ENCODE data around the gene SLIT3.

Gene SLIT3

DNA sequence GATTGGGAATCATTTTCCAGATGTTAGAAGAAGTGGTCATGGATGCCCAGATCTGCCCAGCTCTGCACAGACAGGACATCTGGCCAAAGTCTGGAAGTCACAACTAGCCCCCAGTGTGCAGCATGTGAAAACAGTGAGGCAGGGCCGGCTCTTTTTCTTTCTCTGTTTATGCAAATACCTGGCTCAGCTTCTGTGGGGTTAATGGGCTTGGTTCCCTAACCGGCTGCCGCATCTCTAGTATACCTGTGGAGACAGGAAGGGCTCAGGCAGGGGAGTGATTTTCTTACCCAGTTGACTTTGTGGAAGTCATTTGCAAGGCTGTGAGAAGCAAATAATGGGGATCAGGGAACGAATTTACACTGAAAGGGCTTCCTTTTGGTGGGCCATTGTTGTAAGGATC lies 467.0 kb downstream of the SLIT3 start:
- Histone ChIP-seq H3K4me2 (ENCODE audit: low read length) (no peak overlapping the region), H3K27me3 (ENCODE audit: control insufficient read depth, insufficient read depth, low read length) (no peaks in the 10 kb centered on the region), H3K9me3 (replicated peaks; ENCODE audit: low read length) (no peaks in the 10 kb centered on the region), H3K4me1 (ENCODE audit: control insufficient read depth, insufficient read depth, low read length) (no peaks in the 10 kb centered on the region), H3K4me3 (ENCODE audit: low read length) (no peak overlapping the region), H3K9ac (ENCODE audit: low read depth, low read length) (no peak overlapping the region), H3K36me3 (ENCODE audit: insufficient read depth, low read length) (no peaks in the 10 kb centered on the region)

DNA sequence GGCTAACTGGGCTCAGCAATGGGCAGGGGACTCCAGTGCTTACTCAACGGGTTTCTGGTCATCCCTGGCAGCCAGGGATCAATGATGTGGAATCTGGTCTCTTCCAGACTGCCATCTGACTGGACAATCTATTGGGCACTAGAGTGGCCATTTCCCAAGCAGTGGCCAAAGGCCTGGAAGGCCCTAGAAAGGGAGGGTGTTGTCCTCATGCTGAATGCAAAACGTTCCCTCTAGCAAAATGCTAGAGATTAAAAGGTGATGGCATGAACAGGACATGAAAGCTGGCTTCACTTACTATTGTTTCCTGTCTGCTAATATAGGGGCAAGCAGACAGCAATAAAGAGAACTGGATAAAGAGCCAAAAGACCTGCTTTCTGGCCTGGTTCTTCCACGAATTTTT lies 467.6 kb downstream of the SLIT3 start:
- Histone ChIP-seq H3K9ac (ENCODE audit: low read depth, low read length) (no peak overlapping the region), H3K4me2 (ENCODE audit: low read length) (no peak overlapping the region), H3K4me3 (ENCODE audit: low read length) (no peak overlapping the region), H3K36me3 (ENCODE audit: insufficient read depth, low read length) (no peaks in the 10 kb centered on the region), H3K9me3 (replicated peaks; ENCODE audit: low read length) (no peaks in the 10 kb centered on the region), H3K4me1 (ENCODE audit: control insufficient read depth, insufficient read depth, low read length) (no peaks in the 10 kb centered on the region), H3K27me3 (ENCODE audit: control insufficient read depth, insufficient read depth, low read length) (no peaks in the 10 kb centered on the region)

DNA sequence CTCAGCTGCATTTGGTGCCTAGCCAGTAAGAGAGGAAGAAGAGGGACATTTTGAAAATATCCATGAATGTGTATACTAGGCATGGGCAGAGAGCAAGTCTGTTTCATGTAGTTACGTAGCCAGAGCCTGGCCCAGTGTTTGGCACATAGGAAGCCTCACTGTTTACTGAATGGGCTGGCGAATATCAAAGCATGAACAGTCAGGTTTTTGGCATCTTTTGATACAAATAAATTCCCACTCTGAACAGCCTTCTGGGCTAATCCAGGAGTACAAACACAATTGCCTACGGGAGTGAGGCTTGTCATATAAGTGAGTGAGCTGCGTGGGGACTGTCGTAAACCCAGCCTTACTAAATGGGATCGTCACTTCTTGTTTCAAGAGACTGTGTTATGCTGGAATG lies 468.6 kb downstream of the SLIT3 start:
- Histone ChIP-seq H3K27me3 (ENCODE audit: control insufficient read depth, insufficient read depth, low read length) (no peaks in the 10 kb centered on the region), H3K4me2 (ENCODE audit: low read length) (no peak overlapping the region), H3K9me3 (replicated peaks; ENCODE audit: low read length) (no peaks in the 10 kb centered on the region), H3K9ac (ENCODE audit: low read depth, low read length) (no peak overlapping the region), H3K36me3 (ENCODE audit: insufficient read depth, low read length) (no peaks in the 10 kb centered on the region), H3K4me3 (ENCODE audit: low read length) (no peak overlapping the region), H3K4me1 (ENCODE audit: control insufficient read depth, insufficient read depth, low read length) (no peaks in the 10 kb centered on the region)

DNA sequence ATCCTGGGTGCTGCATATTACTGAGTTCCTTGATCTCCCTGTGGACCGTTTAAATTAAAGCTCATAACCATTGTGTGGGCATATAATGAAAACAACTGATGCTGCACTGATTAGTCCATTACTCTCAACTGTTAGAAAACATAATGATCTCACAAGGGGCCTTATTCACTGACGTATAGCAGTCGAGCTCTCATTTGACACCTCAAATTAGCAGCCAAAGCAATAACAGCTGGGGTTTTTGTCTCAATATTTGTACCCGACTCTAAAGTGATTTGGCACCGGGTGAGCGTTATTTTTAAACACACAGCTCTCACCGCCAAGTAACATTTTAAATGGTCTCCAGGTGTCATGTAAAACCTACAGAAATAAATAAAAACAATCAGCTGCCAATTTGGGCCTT lies 469.6 kb downstream of the SLIT3 start:
- Histone ChIP-seq H3K36me3 (ENCODE audit: insufficient read depth, low read length) (no peaks in the 10 kb centered on the region), H3K9ac (ENCODE audit: low read depth, low read length) (no peak overlapping the region), H3K4me3 (ENCODE audit: low read length) (no peak overlapping the region), H3K9me3 (replicated peaks; ENCODE audit: low read length) (no peaks in the 10 kb centered on the region), H3K4me1 (ENCODE audit: control insufficient read depth, insufficient read depth, low read length) (no peaks in the 10 kb centered on the region), H3K4me2 (ENCODE audit: low read length) (no peak overlapping the region), H3K27me3 (ENCODE audit: control insufficient read depth, insufficient read depth, low read length) (no peaks in the 10 kb centered on the region)

DNA sequence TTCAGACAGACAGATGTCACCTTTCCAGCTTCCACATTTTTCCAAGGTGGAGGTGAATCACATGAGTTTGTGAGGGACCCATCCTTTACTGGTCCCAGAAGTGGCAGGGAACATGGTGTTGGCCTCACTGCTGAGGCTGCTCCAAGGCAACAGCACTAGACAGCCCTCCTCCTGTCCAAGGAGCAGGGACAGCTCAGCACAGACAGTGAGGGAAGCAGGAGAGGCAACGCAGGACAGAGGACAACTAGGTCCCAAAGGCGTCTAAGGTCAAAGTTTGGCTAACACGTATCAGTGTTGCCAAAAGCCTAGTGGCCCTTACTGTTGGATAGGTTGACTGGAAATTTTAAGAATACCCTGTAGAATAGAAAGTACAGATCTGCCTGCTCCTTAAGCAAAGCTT lies 470.1 kb downstream of the SLIT3 start:
- Histone ChIP-seq H3K9ac (ENCODE audit: low read depth, low read length) (no peak overlapping the region), H3K4me2 (ENCODE audit: low read length) (no peak overlapping the region), H3K36me3 (ENCODE audit: insufficient read depth, low read length) (no peaks in the 10 kb centered on the region)

DNA sequence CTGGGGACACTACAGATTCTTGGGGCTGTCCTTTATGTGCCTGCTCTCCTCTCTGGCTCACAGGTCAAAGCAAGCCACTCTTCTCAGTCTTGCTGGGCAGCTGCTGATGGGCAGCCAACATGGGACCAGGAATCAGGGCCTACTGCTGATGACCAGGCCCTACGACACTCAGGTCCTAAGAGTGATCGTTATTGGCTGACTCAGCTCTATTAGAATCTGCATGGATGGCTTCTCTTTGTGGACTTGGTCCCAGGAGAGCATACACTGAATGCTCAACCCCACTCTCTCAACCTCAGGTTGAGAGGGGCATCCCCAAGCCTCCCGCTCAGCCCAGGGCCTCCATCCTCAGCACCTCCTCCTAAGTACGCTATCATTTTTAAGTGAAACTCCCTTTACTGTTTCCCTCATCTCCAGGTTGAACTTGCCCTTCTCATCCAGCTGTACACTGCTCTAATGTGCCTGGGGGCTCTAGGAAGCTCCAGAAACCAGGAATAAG lies 471.0 kb downstream of the SLIT3 start:
- no peaks in the 10 kb centered on the region for H3K27me3 ChIP-seq (ENCODE audit: control insufficient read depth, insufficient read depth, low read length)
- H3K4me1 ChIP-seq (ENCODE audit: control insufficient read depth, insufficient read depth, low read length), result no peaks in the 10 kb centered on the region
- H3K36me3 ChIP-seq (ENCODE audit: insufficient read depth, low read length), result no peaks in the 10 kb centered on the region
- no peak overlapping the region for H3K9ac ChIP-seq (ENCODE audit: low read depth, low read length)
- H3K4me2 ChIP-seq (ENCODE audit: low read length), result no peak overlapping the region
- no peaks in the 10 kb centered on the region for H3K9me3 ChIP-seq (replicated peaks; ENCODE audit: low read length)
- H3K4me3 ChIP-seq (ENCODE audit: low read length), result no peak overlapping the region

More for the DNA sequence above, 470.1 kb downstream of the SLIT3 start:
- Histone ChIP-seq H3K27me3 (ENCODE audit: control insufficient read depth, insufficient read depth, low read length) (no peaks in the 10 kb centered on the region), H3K4me3 (ENCODE audit: low read length) (no peak overlapping the region), H3K4me1 (ENCODE audit: control insufficient read depth, insufficient read depth, low read length) (no peaks in the 10 kb centered on the region), H3K9me3 (replicated peaks; ENCODE audit: low read length) (no peaks in the 10 kb centered on the region)

DNA sequence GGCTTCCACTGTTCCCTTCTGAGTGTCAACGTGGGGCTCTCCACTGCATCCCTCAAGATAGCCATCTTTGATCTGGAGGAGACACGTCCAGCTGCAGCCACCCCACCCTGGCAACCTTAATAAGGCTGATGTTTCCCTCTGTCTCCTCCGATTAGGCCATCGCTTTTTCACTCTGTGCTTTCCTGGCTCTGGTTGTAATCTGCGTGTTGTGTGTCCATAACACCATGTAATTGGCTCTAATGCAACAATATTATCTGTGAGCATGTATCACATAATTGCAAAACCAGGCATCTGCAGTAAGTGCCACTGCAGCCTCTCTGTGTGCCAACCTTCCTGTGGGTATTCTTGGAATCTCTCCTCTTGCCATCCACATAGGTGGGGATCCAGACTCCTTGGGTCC lies 471.9 kb downstream of the SLIT3 start:
- no peak overlapping the region for H3K4me2 ChIP-seq (ENCODE audit: low read length)
- H3K27me3 ChIP-seq (ENCODE audit: control insufficient read depth, insufficient read depth, low read length), result no peaks in the 10 kb centered on the region

DNA sequence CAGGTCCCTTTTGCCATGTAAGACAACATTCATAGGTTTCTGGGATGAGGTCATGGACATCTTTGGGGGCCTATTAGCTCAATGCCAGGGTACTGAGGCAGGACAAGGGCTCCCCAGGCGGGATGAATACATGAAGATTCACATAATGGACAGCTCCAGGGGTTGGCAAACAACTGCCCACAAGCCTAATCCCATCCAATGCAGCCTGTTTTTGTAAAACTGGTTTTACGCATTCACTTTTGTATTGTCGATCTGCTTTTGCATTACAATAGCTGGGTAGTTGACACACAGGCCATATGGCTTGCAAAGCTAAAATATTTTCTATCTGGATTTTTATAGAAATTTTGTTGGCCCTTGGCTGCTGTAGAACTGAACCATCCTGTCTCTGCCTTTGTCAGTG lies 473.3 kb downstream of the SLIT3 start:
- Histone ChIP-seq H3K4me3 (ENCODE audit: low read length) (no peak overlapping the region), H3K9me3 (replicated peaks; ENCODE audit: low read length) (no peaks in the 10 kb centered on the region), H3K4me2 (ENCODE audit: low read length) (no peak overlapping the region)

More for the DNA sequence above, 471.9 kb downstream of the SLIT3 start:
- H3K4me1 ChIP-seq (ENCODE audit: control insufficient read depth, insufficient read depth, low read length), result no peaks in the 10 kb centered on the region
- H3K4me3 ChIP-seq (ENCODE audit: low read length), result no peak overlapping the region
- no peak overlapping the region for H3K9ac ChIP-seq (ENCODE audit: low read depth, low read length)
- H3K9me3 ChIP-seq (replicated peaks; ENCODE audit: low read length), result no peaks in the 10 kb centered on the region
- H3K36me3 ChIP-seq (ENCODE audit: insufficient read depth, low read length), result no peaks in the 10 kb centered on the region

DNA sequence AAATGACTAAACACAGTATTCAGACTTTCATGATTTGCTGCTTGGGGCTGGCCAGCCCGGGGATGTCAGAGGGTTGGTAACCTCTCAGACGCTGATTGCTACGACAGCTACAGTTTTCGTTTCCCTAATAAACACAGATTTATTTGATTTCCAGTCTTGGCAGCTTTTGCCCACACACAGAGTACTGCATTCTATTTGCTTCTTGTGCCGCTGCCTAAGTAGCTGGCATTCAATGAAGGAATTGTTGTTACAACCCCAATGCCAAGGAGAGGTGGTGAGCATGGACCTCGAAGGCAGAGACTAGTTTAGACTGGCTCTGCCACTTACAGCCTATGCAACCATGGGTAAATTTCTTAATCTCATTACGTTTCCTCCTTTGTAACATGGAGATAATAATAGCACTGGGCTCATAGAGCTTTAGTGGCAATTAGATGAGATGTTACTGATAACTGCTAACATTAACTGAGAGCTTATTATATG lies 474.7 kb downstream of the SLIT3 start:
- Histone ChIP-seq H3K4me3 (ENCODE audit: low read length) (no peak overlapping the region), H3K9me3 (replicated peaks; ENCODE audit: low read length) (no peaks in the 10 kb centered on the region), H3K36me3 (ENCODE audit: insufficient read depth, low read length) (no peaks in the 10 kb centered on the region), H3K4me2 (ENCODE audit: low read length) (no peak overlapping the region), H3K27me3 (ENCODE audit: control insufficient read depth, insufficient read depth, low read length) (no peaks in the 10 kb centered on the region), H3K9ac (ENCODE audit: low read depth, low read length) (no peak overlapping the region), H3K4me1 (ENCODE audit: control insufficient read depth, insufficient read depth, low read length) (no peaks in the 10 kb centered on the region)

More for the DNA sequence above, 473.3 kb downstream of the SLIT3 start:
- Histone ChIP-seq H3K36me3 (ENCODE audit: insufficient read depth, low read length) (no peaks in the 10 kb centered on the region), H3K9ac (ENCODE audit: low read depth, low read length) (no peak overlapping the region), H3K4me1 (ENCODE audit: control insufficient read depth, insufficient read depth, low read length) (no peaks in the 10 kb centered on the region), H3K27me3 (ENCODE audit: control insufficient read depth, insufficient read depth, low read length) (no peaks in the 10 kb centered on the region)

DNA sequence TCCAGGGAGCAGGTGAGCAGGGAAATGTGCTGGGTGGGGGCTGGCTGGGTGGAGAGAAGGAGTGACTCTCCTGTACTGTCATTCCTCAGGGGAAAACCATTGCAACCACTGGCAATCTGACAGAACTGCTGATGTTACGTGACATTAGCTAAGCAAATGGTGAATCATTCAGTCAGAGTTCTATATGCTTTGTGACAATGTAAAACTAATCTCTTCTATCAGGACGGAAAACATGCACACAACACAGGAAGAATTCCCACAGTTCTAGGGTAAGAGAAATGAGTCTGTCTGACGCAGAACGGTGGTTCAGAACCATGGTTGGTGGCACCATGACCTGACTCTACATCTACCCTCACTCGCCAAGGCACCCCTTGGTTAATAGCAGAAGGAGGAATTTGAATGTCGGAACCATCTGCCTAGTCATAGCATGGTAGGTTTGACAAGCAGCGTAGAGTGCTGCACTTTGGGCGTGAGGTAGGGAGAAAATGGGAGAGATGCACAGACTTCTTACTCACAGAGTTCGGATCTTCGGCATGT lies 478.1 kb downstream of the SLIT3 start:
- Histone ChIP-seq H3K36me3 (ENCODE audit: insufficient read depth, low read length) (no peaks in the 10 kb centered on the region), H3K4me1 (ENCODE audit: control insufficient read depth, insufficient read depth, low read length) (no peaks in the 10 kb centered on the region), H3K9me3 (replicated peaks; ENCODE audit: low read length) (no peaks in the 10 kb centered on the region), H3K4me3 (ENCODE audit: low read length) (no peak overlapping the region), H3K4me2 (ENCODE audit: low read length) (no peak overlapping the region), H3K27me3 (ENCODE audit: control insufficient read depth, insufficient read depth, low read length) (no peaks in the 10 kb centered on the region), H3K9ac (ENCODE audit: low read depth, low read length) (no peak overlapping the region)

DNA sequence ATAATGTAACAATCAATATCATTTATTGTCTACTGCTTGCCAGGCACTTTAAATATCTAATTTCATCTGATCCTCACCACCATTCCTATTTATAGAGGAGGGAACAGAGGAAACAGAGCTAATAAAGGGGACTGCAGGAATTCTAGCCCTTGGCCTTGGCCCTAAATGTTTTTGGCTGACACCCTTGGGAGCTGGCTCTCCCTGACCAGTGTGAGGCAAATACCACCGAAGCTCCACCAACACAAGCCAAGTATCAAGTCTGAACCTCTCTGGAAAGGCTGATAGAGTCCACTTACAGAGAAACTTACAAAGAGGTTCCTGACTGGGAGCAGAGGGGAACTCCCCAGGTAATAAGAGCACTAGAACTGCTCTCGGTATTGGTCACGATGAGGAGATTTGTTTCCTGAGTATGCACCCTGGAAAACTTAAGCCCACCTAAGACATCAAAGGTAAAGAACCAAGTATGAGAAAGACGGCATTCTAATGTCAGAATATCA lies 478.6 kb downstream of the SLIT3 start:
- no peaks in the 10 kb centered on the region for H3K4me1 ChIP-seq (ENCODE audit: control insufficient read depth, insufficient read depth, low read length)
- no peaks in the 10 kb centered on the region for H3K27me3 ChIP-seq (ENCODE audit: control insufficient read depth, insufficient read depth, low read length)

DNA sequence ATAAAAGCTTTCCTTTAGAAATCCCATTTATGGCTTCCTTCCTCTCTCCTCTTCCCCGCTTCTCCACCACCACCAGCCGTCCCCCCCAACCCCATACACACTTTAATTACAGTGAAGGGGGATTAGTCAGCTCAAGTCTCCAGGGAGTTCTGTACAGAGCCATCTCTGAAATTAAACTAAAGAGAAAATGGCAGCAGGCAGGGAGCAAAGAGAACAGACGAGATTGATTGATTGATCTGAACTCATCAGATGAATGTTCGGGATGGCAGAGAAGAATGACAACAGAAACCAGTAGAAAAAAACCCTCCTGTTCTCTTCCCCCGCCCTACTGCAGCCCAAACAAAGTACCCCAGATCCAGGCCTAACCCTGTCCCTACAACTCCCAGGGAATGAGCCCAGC lies 480.1 kb downstream of the SLIT3 start:
- no peaks in the 10 kb centered on the region for H3K36me3 ChIP-seq (ENCODE audit: insufficient read depth, low read length)
- H3K4me3 ChIP-seq (ENCODE audit: low read length), result no peak overlapping the region
- H3K4me2 ChIP-seq (ENCODE audit: low read length), result no peak overlapping the region
- H3K9ac ChIP-seq (ENCODE audit: low read depth, low read length), result no peak overlapping the region
- no peaks in the 10 kb centered on the region for H3K9me3 ChIP-seq (replicated peaks; ENCODE audit: low read length)
- H3K27me3 ChIP-seq (ENCODE audit: control insufficient read depth, insufficient read depth, low read length), result no peaks in the 10 kb centered on the region
- H3K4me1 ChIP-seq (ENCODE audit: control insufficient read depth, insufficient read depth, low read length), result no peaks in the 10 kb centered on the region

More for the DNA sequence above, 478.6 kb downstream of the SLIT3 start:
- H3K4me2 ChIP-seq (ENCODE audit: low read length), result no peak overlapping the region
- H3K36me3 ChIP-seq (ENCODE audit: insufficient read depth, low read length), result no peaks in the 10 kb centered on the region
- no peak overlapping the region for H3K9ac ChIP-seq (ENCODE audit: low read depth, low read length)
- no peak overlapping the region for H3K4me3 ChIP-seq (ENCODE audit: low read length)
- no peaks in the 10 kb centered on the region for H3K9me3 ChIP-seq (replicated peaks; ENCODE audit: low read length)

Data from skeletal muscle satellite cell (primary cell).